GM12878 (cell line): ENCODE results near the gene SPCS1.

Source experiments
- BRCA1 ChIP-seq: IDR thresholded peaks from 2 replicates; pipeline ENCODE4 v1.6.1; 2011; ENCODE audit warnings: low read depth, low read length, improper control_type of control experiment
- CBX5 ChIP-seq: sonication (generic); IDR thresholded peaks from 2 replicates; pipeline ENCODE4 v1.6.1; 2016; ENCODE audit warnings: low read depth, moderate library complexity, mild to moderate bottlenecking, inconsistent platforms
- EZH2 ChIP-seq: IDR thresholded peaks from 2 replicates; pipeline ENCODE4 v1.6.1; 2012; ENCODE audit warnings: low read depth, mild to moderate bottlenecking, control low read depth, inconsistent platforms, low read length, borderline replicate concordance; ENCODE audit not compliant: control insufficient read depth
- HCFC1 ChIP-seq: fragments of 150-350 bp; IDR thresholded peaks from 2 replicates; pipeline ENCODE4 v1.6.1; 2014; ENCODE audit warnings: low read length
- MYC ChIP-seq: IDR thresholded peaks from 2 replicates; pipeline ENCODE4 v1.6.1; 2011; ENCODE audit warnings: mild to moderate bottlenecking, low read length, moderate library complexity, inconsistent platforms; ENCODE audit not compliant: insufficient read depth, insufficient replicate concordance, insufficient read length, severe bottlenecking
- RELA ChIP-seq: fragments of 450-650 bp; IDR thresholded peaks from 2 replicates; pipeline ENCODE4 v1.8.0; 2014; ENCODE audit warnings: borderline replicate concordance; ENCODE audit not compliant: partially characterized antibody
- SMC3 ChIP-seq: IDR thresholded peaks from 2 replicates; pipeline ENCODE4 v1.6.1; 2011; ENCODE audit warnings: low read length, improper control_type of control experiment, borderline replicate concordance
- SUZ12 ChIP-seq: fragments of 200-600 bp; sonication (generic); IDR thresholded peaks from one replicate; pipeline ENCODE4 v1.6.1; 2018; ENCODE audit warnings: antibody characterized with exemption, mild to moderate bottlenecking; ENCODE audit not compliant: unreplicated experiment
- TF ChIP-seq, protein P1 (sequence below): IDR thresholded peaks from 2 replicates; pipeline ENCODE4 v1.6.1; 2012; ENCODE audit warnings: low read depth, low read length, improper control_type of control experiment

DNA sequence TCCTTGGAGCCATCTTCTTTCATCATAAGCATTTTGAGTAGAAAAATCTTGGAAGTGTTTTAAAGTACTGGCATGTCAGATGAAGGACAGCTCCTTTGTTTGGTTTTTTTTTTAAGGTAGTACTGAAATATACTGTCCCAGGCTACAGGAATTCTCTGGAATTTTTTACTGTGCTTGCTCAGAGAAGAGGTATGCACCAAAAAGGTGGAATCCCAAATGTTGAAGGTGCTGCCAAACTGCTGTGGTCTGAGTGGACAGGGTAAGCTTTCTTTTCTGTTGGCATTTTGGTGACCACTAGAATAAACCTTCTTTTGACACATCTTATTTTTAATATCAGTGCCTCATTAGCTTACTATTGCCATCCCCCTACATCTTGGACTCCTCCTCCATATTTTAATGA lies 12.8 kb upstream of the SPCS1 start:
- TF ChIP-seq MYC (no peak), EZH2 (no peak), SUZ12 (no peak), HCFC1 (no peak), SMC3 (no peak), BRCA1 (no peak), CBX5 (no peak), RELA (no peak)
- TF ChIP-seq, protein P1, sequence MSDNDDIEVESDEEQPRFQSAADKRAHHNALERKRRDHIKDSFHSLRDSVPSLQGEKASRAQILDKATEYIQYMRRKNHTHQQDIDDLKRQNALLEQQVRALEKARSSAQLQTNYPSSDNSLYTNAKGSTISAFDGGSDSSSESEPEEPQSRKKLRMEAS = no peak
